ENCODE data around the gene TMEM145.

GRCh38 chr19:42287827-42288107 is 25.3 kb upstream of the TMEM145 start:
- TF ChIP-seq CTCF (conservative IDR thresholded peaks at IDR 0.05; ENCODE audit: low read length): no peak
- TF ChIP-seq EZH2phosphoT487 (IDR thresholded peaks at IDR 0.05; ENCODE audit: borderline replicate concordance): no peak

Data from Loucy (cell line).